ENCODE data around the gene ZNF280B.

- TF ChIP-seq, protein P1, sequence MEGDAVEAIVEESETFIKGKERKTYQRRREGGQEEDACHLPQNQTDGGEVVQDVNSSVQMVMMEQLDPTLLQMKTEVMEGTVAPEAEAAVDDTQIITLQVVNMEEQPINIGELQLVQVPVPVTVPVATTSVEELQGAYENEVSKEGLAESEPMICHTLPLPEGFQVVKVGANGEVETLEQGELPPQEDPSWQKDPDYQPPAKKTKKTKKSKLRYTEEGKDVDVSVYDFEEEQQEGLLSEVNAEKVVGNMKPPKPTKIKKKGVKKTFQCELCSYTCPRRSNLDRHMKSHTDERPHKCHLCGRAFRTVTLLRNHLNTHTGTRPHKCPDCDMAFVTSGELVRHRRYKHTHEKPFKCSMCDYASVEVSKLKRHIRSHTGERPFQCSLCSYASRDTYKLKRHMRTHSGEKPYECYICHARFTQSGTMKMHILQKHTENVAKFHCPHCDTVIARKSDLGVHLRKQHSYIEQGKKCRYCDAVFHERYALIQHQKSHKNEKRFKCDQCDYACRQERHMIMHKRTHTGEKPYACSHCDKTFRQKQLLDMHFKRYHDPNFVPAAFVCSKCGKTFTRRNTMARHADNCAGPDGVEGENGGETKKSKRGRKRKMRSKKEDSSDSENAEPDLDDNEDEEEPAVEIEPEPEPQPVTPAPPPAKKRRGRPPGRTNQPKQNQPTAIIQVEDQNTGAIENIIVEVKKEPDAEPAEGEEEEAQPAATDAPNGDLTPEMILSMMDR (optimal IDR thresholded peaks at IDR 0.05 in 1 of 3, IDR thresholded peaks at IDR 0.05 in 1 of 3, conservative IDR thresholded peaks at IDR 0.05 in 1 of 3; ENCODE audit: extremely low read depth in 1 of 3, insufficient read depth in 2 of 3, low read length in 3 of 3), result no peak
- TF ChIP-seq EZH2 (IDR thresholded peaks at IDR 0.05; ENCODE audit: low read length), result no peak
Measured at GRCh38 chr22:22548910-22549309, 40.4 kb upstream of the ZNF280B start.

Data from keratinocyte (primary cell).